Activated CD8-positive, alpha-beta memory T cell treated with anti-CD3 and anti-CD28 coated beads, Interleukin-2, amount 50 U/mL, for 4 hours (primary cell): ENCODE measurements around the gene PRKCE.

Experiments
- DNase-seq: peaks from one replicate; pipeline ENCODE4 v3.0.0-alpha.2; 2020

Gene PRKCE

DNA sequence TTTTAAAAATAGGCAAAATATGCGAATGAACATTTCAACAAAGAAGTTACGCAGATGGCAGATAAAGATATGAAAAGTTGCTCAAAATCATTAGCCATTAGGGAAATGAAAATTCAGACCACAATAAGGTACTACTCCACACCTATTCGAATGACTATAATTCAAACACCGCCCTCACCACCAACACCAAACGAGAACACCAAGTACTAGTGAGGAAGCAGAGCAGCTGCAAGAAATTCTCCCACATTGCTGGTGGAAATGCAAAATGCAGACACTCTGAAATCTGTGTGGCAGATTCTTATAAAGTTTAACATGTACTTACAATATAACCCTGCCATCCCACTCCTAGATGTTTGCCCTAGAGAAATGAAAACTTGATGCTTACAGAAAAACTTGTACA is 17.3 kb upstream of the PRKCE start:
- DNase-seq = no peak

DNA sequence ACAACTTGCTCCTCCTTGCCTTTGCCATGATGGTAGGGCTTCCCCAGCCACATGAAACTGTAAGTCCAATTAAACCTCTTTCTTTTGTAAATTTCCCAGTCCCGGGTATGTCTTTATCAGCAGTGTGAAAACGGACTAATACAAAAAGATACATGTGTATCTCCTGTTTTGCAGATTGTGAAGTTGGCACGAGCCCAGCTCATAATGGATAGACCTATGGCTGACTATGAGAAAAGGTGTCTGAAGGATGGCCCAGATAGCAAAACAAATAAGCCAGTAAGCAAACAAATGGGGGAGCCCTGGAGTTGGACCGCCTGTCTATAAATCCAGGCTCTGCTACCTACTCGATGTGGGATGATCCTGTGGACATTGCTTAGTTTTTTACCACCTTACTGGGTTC is 15.5 kb upstream of the PRKCE start:
- DNase-seq = no peak

DNA sequence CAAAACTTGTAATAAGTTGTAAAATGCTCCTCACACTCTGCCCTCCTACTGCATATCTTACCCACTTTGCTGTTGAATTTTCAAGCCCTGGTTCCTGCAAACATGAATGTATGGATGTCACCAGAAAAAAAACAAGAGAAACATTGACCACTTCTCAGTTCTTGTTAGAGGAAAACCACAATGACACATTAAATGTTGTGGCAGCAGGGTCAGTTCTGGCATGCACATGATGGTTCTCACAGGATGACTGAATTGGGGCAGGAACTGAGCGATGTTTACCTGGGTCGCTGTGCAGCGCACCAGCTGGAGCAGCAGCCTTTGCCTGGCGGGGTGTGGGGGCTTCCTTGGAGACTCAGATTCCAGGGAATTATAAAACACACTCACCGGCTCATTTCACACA is 14.0 kb upstream of the PRKCE start:
- DNase-seq = no peak

DNA sequence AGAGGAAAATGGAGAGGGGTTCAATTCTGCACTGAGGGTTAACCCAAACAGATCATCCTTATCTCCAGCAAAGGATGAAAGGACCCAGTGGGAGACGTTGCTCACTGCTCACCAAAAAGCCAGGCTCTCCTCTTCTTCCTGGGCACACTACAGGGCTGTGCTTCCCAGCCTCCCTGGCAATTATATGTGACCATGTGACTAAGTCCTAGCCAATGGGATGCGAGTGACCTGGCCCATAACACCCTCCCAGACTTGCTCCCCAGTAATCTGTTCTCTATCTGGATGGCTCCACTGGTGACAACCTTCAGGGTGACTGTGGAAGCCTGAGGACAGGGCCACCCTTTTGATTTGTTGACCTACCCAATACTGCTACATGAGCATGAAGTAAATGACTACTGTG is 10.9 kb upstream of the PRKCE start:
- DNase-seq = no peak

DNA sequence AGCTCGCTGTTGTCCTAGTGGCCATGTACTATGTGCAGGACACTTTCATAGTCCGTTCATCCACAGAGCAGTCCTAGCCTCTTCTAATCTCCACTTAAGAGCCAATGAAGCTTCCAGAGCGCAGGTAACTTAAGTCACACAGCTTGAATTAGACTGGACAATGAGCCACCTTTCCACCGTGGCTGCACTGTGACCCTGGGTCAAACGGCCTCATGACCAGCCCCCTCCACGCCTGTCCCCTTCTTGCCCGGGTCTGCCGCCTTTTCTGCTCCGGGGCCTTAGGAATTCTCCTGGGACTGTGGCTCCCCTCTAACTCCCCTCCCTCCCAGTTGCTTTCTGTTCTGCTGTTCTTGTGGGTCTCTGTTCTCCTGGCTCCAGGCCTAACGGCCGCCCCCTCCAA is 8.4 kb upstream of the PRKCE start:
- DNase-seq = no peak

DNA sequence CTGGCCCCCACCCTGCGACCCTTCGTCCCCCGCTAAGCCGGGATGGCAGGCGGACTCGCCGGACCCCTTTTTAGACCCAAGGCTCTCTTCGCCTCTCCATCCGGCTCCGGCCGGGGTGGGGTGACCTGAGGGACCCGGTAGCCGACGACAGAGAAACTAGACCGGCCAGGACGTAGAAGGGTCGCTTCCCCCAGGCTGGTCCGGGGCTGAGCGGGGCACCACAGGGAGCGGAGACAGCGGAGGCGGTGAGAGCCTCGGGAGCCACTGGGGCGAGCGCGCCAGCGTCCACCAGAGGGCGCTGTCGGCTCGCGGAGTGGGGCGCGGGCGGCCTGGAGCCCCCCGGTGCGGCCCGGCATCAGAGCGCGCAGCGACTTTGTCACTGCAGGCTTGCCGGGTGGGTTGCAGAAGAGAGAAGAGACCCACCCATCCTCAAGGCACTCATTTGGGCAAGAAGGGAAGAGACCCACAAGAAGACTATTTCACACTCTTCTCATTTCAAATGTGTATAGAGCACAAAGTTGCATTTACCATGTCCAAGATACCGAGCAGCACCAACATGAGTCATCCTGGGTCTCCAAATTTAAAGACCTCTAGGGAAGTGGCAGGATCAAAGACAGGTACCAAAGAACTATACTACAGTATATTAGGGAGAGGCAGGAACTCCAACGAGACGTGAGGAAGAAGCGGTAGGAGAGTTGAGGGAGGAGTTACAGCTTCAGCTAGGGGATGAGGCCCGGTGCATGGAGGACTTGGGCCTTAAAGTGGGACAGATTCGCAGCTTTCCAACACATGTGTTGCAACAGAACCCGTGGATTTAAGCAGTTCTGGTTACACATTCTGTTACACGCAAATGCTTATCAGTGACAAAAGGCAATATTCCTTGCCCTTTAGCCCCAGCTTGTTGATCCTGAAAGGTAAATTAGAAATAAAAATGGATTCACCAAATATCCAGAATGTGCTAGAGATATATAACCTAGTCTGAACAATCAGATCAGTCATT is 7.6 kb upstream of the PRKCE start:
- DNase-seq = peak; percentile 78

DNA sequence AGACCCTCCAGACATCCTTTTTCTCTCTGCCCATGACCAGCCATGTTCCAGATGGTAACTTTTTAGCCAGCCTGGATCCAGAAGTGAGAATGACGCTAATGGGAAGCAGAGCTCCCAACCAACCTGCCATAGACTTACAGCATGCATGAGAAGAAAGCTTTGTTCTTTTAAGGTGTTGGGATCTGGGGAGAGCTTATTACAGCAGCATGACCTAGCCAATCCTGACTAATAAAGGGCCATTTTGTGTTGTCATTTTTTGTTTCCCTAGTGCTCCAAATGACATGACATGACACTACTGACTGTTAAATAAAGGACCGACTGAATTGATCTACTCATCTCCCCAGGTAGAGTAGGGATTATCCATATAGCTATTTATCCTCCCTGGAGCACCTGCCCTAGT is 5.2 kb upstream of the PRKCE start:
- no peak for DNase-seq

DNA sequence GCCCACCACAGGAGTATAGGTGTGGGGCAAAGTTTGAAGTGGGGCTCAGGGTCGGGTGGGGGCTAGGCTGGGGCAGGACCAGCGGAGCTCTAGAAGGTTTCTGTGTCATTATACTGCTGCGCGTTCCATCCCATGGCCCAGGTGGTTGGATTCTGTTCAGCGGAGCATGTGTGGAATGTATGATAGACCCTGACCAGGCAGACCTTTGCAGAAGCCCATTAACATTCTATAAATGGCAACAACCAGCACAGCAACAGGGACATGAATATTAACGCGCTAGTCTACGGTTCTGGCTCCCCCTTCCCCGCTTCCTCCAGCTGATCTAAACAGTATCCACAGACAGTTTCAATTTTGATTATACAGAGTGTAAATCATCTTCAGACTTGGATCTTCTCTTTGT is 4.1 kb upstream of the PRKCE start:
- DNase-seq = no peak

DNA sequence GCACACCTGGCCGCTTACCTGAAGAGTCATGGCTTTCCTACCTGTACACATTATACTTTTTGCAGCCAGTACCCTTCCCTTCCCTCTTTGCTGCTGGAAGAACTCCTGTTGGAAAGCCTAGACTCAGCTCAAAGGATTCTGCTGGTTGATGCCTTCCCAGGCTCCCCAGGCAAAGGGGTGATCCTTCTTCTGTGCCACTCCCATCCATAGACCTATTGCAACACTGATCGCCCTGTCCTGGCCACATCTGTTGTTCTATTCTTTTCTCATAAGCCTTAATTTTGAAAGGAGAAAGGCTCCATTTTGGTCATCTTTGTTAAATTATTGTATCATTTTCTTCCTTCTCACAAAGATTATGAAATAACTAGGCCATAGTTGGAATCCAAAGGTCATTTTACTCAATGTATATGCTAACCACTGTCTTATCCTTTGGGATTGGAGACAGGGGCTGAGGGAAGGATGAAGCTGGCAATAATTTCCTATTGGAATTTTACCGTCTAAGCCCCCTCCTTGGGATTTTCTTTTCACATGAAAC is 3.4 kb upstream of the PRKCE start:
- DNase-seq = no peak

DNA sequence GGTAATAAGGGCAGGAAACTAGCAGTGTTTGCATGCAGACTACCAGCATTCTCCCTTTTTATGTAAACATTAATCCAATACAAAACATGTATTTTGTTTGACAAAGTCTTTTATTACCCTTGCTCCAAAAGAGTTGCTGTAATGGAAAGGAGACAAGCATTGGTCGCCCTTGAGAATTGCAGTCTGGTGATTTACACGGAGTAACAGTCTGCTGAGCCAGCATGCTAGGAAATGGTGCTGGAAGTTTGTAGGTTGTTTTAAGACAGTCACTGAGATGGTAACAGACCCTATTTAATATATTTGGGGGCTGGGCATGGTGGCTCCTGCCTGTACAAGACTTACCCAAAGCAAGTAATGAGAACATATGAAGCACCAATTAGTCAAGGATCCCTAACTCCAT is 2.8 kb upstream of the PRKCE start:
- DNase-seq = no peak

DNA sequence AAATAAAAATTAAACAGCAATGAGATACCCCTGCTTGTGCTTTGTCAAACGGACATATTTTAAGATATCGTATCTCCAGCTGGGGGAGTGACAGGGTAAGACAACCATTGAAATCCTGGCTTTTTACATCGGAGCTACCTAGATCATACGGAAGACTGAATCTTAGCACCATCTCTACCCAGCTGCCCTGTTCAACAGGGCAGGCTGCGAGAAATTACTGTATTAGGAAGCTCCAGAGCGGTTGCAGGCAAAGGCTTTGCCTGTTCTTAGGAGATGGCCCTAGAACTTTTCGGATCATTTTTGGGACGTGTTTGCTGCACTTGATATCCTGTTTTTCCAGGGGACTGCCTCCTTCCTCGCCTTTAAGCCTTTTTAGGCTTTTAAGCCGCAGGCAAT is 2.0 kb upstream of the PRKCE start:
- no peak for DNase-seq

DNA sequence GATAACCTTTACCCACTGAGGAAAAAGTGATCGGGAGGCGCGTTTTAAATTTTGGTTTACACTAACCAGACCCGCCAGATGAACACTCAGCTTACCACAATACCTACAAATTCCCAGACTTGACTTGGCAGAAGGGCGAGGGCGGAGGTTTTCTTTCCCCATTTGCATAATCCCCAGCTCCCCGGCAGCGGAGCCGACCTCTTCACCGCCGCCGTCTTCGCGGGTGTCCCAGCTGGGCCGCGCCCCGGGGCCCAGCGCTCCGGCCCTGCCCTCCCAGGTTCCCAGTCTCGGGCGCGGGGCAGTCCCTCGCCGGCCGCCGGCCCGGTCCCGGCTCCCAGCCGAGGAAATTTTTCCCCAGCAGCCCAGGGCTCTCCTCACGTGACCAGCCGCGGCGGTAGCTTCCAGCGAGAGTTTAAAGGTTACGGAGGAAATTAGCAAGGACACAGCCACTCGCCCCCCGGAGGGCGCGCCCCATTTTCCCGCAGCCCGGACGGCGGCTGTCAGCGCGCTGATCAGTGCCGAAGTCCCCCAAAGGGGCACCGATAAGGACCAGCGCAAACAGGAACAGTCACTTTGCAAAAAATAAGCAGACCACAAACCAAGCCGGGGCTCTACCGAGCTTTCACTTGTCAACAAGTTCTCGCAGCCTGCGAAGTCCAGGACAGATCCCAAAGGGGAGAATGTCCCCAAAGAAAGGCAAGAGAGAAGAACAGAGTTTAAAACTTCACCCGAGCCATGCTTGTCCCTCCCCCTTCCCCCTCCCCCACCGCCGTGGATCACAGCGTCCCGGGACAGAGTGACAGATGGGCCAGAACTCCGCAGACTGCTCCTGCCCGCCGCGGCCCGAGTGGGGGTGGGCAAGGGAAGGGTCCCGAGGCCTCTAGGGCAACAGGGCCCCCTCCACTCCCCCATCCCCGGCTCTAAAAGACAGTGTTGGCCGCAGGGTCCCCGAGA is 1.3 kb upstream of the PRKCE start:
- DNase-seq = peak; percentile 61

DNA sequence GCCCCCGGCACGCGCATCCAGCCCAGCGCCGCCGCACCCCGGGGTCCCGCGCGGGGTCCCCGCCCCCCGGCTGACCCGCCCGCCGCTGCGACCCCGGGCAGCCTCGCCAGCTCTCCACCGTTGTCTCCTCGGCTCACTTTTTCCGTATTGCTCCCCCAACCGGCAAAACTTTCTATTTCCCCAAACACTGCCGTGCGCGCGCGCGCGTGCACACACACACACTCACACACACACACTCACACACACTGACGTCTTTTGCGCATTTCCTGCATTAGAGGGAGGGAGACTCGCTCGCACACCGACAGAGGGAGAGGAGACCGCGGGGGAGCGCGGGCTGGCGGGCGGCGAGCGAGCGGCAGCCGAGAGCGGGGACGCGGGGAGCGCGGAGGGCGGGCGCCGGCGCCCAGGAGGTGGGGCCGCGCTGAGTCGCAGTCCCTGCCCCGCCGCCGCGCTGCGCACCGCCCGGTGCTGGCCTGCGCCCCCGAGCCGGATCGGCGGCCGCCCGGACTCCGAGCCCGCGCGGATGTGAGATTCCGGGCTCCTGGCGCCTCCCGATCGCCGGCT is 542 bp upstream of the PRKCE start:
- DNase-seq = peak; percentile 94

DNA sequence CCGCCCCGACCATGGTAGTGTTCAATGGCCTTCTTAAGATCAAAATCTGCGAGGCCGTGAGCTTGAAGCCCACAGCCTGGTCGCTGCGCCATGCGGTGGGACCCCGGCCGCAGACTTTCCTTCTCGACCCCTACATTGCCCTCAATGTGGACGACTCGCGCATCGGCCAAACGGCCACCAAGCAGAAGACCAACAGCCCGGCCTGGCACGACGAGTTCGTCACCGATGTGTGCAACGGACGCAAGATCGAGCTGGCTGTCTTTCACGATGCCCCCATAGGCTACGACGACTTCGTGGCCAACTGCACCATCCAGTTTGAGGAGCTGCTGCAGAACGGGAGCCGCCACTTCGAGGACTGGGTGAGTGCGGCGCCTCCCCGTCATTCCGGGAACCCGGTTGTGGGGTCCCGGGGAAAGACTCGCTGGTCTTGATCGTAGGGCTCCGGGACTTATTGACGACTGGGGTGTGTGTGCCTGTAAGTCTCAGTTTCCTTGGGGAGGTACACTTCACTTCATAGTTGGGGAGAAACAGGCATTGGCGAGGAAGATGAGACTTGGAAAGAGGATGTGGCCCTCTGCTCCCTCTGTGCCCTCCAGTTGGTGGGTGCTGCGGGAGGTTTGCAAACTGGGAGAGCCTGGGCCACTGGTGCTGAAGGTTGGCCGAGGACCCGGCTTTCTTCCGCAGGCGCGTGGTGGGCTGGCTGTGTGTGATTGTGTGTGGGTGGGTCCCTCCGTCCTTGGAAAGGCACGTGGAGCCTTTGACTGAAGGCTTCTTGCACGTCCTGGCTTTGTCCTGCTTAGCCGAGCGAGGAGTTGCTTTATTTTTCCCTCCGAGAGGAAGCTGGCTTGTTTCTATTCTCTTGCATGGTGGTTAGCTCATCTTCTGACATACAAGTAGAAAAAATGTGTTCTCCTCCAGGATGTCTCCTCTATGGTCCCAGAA is 886 bp downstream of the PRKCE start:
- DNase-seq = peak; percentile 30

DNA sequence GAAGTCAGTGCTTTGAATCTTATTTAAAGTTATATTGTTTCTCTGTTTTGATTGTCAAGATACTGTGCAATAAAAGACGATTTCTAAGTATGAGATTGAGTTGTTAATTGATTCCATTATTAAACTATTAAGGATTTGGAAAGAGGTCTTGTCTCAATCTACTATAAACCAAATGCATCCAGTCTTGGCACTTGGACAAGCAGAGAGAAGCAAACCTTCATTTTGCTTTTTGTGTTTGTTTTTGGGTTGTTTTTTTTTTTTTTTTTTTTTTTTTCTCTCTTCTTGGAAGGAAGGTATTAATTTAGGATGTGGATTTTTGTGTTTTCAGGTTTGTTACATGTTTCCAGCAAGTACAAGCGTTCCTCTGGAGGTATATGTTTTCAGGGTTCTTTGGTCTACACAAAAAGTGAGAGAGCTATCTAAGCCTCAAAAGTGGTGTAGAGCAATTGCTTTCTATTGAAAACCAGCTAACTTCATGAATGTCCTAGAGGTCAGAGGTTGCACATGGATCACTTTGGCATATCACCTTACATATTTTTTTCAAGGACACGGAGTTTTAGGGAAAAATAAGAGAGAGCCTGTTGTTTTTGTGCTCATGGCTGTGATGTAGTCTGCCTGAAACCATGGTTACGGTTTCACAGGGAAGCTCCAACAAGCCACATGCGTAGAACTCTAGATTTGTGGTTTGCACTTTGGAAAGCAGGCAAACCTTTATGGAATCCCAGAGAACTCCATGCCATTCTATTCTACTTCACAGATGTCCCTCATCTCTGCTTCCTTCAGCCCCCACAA is 1.8 kb downstream of the PRKCE start:
- no peak for DNase-seq

DNA sequence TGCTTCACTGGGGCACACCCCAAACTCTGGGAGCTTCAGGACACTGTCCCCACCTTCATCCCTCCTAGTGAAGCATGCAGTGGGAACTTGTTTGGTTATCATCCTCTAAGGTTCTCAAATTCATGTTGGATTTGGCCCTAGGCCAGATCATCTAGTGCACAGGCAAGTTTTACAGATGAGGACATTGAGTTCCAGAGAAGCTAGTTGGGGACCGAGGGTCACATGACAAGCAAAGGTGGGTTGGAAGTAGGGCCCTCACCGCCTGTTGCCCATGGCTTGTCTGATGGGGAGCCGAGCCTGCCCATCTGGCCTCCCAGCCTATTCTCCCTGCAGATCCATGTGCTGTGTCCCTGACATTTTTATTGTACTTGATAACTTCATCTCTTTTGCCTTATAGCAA is 2.8 kb downstream of the PRKCE start:
- DNase-seq = no peak

DNA sequence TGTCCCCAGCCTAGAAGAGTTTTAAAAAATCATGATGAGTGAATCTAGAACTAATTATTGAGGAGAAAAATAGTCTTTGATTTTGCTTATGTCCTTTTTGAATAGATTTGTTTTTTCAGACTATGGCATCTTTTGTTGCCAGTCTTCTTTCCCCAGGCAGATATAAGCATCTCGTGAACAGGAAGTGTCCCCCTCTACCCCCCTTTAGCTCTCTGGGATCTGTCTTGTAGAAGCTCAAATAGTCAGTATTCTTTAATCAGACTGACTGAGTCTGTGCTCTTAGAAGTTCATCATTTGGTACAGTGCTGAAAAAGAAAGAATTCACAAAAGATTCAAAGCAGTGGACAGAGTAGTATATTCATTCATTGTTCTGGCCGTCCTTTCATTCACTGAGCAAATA is 10.4 kb downstream of the PRKCE start:
- no peak for DNase-seq

DNA sequence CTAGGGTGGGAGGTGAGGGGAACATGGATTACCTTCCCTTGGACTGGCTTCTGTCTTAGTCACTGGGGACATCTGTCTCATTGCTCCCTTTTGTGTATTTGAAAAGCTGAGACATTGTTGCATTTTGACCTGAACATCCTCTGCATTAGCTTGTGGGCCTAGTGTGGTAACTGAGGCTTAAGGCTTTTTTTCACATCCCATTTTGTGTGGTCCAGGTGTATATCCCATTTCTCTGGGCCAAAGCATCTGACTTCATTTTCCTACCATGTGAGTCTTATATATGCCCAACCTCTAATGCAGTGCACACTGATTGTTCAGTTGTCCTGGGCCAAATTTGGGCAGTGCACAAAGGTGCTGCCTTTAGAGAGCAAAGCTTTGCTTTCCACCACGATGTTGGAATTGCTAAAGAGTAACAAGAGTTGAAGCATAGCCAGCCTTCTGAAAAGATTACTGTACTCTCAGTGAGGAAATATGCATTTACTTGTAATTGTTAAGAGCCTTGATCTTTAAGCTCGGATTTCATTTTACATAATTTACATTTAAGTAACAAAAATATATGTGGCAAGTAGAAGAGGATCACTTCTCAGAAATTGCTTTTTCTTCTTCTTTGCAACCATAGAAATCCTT is 13.3 kb downstream of the PRKCE start:
- DNase-seq = no peak

DNA sequence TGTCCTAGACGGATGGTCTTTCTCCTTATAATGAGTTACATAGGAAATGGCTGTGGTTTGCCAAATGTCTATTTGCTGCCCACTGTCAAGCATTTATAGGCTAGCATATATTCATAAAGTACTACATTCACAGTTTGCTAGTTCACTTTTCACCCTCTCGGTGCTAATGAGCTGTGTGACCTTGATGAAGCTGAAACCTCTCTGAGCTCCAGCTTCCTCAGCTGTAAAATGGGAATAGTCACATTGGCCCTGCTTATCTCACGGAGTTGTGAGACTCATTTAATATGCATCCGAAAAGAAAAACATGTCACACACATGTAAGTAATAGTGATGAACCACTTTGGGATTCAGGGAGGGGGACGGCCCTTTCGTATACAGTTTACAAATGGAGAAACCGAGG is 17.0 kb downstream of the PRKCE start:
- no peak for DNase-seq

DNA sequence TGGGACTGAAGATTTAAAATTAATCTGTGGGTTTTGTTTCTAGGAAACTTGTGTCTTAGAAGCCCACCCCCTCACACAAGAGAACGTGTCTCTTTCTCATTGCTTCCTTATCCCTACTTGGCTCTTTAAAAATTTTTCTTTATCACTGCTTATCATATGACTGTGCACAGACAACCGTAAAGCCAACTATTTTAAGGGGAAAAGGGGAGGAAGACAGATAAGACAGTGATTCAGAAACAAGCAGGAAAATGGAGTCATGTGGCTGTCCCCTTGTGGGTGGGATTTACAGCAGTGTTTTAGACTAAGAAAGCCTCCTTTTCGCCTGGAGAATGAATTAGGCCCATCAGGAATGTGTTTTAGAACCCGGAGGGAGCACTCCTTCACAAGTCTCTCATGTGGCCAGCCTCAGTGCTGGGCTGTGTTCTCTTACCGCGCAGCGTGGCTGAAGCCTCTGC is 17.6 kb downstream of the PRKCE start:
- no peak for DNase-seq

DNA sequence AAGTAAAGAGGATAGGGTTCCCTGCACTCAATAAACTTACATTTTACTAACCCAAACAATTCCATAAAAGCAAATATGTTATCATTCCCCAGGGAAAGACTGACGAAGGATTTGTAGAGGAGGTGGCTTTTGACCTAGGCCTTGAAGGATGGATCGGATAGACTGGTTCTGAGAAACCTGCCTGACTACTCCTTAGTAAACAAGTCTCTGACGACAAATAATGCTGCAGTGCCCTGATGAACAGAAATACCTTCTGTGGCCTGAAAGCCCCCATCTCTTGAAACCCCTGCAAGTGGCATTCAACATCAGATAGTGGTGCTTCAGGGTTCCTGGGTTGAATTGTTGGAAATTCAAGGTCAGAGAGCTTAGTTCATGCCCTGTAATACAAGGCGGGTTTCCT is 19.2 kb downstream of the PRKCE start:
- DNase-seq = no peak
